ENCODE results near the gene ZMYM2. TPM values are rescaled to one million over a fixed set of nuclear protein-coding genes. Genes with fewer than 3 reads are reported as not detected.

Gene ZMYM2
- total RNA-seq, 1 experiment from 2014 or later, result 91.1 TPM

DNA sequence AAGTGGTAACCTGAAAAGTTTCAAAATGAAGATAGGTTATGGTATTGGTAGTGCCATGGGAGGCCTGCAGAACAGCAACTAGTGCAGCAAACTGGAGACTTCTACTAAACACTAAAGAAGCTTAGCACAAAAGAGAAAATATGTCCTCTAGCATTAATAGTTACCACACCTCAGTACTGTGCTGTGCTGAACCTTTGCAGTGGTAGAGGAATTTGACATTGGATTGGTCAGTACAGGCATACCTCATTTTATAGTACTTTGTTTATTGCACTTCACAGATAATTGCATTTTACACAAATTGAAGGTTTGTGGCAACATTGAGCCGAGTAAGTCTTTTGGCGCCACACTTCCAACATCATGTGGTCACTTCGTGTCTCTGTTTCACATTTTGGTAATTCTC lies 40.4 kb downstream of the ZMYM2 start:
- Mint-ChIP-seq H3K27me3 (ENCODE audit: insufficient read depth, unreplicated experiment) (no peaks in the 10 kb centered on the region), H3K4me1 (ENCODE audit: low read depth, unreplicated experiment) (peaks cover 21% of the 10 kb centered on the region), H3K27ac (ENCODE audit: unreplicated experiment) (no peak overlapping the region), H3K9me3 (ENCODE audit: unreplicated experiment) (no peaks in the 10 kb centered on the region), H3K4me3 (ENCODE audit: unreplicated experiment) (no peak overlapping the region), H3K36me3 (ENCODE audit: insufficient read depth, unreplicated experiment) (peaks cover 70% of the 10 kb centered on the region)
- POLR2A ChIA-PET, result no interaction called here
- CTCF ChIA-PET, result no interaction called here
- TF ChIP-seq, protein P1, sequence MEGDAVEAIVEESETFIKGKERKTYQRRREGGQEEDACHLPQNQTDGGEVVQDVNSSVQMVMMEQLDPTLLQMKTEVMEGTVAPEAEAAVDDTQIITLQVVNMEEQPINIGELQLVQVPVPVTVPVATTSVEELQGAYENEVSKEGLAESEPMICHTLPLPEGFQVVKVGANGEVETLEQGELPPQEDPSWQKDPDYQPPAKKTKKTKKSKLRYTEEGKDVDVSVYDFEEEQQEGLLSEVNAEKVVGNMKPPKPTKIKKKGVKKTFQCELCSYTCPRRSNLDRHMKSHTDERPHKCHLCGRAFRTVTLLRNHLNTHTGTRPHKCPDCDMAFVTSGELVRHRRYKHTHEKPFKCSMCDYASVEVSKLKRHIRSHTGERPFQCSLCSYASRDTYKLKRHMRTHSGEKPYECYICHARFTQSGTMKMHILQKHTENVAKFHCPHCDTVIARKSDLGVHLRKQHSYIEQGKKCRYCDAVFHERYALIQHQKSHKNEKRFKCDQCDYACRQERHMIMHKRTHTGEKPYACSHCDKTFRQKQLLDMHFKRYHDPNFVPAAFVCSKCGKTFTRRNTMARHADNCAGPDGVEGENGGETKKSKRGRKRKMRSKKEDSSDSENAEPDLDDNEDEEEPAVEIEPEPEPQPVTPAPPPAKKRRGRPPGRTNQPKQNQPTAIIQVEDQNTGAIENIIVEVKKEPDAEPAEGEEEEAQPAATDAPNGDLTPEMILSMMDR (IDR thresholded peaks at IDR 0.05; ENCODE audit: insufficient read depth in 1 of 2, low read depth in 1 of 2, low read length in 1 of 2, severe bottlenecking in 1 of 2, unreplicated experiment in 1 of 2), result no peak
- Histone ChIP-seq H3K9me3 (no peaks in the 10 kb centered on the region), H3K36me3 (ENCODE audit: control insufficient read depth, insufficient read depth, low read length) (peaks cover 2% of the 10 kb centered on the region), H3K4me3 (ENCODE audit: low read depth, low read length) (no peak overlapping the region), H3K4me1 (peaks cover 20% of the 10 kb centered on the region), H3K27me3 (replicated peaks; ENCODE audit: control insufficient read depth, insufficient read depth, low read length) (no peaks in the 10 kb centered on the region)
- no TSS peak for BruUV-seq (replicated peaks)
- no peak for DNase-seq
- intact Hi-C loops (cut with micrococcal nuclease; ENCODE audit: unreplicated experiment), result no loop called here

DNA sequence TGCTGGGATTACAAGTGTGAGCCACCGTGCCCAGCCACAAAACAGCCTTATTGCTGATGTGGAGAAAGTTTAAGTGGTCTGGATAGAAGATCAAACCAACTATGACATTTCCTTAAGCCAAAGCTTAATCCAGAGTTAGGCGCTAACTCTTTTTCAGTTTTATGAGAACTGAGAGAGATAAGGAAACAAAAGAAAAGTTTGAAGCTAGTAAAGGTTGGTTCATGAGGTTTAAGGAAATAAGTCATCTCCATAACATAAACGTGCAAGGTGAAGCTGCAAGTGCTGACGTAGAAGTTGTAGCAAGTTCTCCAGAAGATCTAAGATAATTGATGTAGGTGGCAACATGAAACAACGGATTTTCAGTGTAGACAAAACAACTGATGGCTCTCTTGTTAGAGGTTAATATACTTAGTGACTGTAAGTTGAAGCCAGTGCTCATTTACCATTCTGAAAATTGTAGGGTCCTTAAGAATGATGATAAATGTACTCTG lies 41.6 kb downstream of the ZMYM2 start:
- Mint-ChIP-seq H3K4me3 (ENCODE audit: unreplicated experiment) (no peak overlapping the region), H3K4me1 (ENCODE audit: low read depth, unreplicated experiment) (peaks cover 21% of the 10 kb centered on the region), H3K9me3 (ENCODE audit: unreplicated experiment) (no peaks in the 10 kb centered on the region), H3K36me3 (ENCODE audit: insufficient read depth, unreplicated experiment) (peaks cover 77% of the 10 kb centered on the region), H3K27ac (ENCODE audit: unreplicated experiment) (no peak overlapping the region), H3K27me3 (ENCODE audit: insufficient read depth, unreplicated experiment) (no peaks in the 10 kb centered on the region)
- Histone ChIP-seq H3K36me3 (ENCODE audit: control insufficient read depth, insufficient read depth, low read length) (peaks cover 2% of the 10 kb centered on the region), H3K4me1 (peaks cover 20% of the 10 kb centered on the region), H3K9me3 (no peaks in the 10 kb centered on the region), H3K4me3 (ENCODE audit: low read depth, low read length) (no peak overlapping the region), H3K27me3 (replicated peaks; ENCODE audit: control insufficient read depth, insufficient read depth, low read length) (no peaks in the 10 kb centered on the region)
- ChIA-PET POLR2A (no interaction called here), CTCF (no interaction called here)
- DNase-seq, result no peak
- TF ChIP-seq, protein P1 (IDR thresholded peaks at IDR 0.05; ENCODE audit: insufficient read depth in 1 of 2, low read depth in 1 of 2, low read length in 1 of 2, severe bottlenecking in 1 of 2, unreplicated experiment in 1 of 2), result no peak
- intact Hi-C loops (cut with micrococcal nuclease; ENCODE audit: unreplicated experiment), result no loop called here
- BruUV-seq (replicated peaks), result no TSS peak

DNA sequence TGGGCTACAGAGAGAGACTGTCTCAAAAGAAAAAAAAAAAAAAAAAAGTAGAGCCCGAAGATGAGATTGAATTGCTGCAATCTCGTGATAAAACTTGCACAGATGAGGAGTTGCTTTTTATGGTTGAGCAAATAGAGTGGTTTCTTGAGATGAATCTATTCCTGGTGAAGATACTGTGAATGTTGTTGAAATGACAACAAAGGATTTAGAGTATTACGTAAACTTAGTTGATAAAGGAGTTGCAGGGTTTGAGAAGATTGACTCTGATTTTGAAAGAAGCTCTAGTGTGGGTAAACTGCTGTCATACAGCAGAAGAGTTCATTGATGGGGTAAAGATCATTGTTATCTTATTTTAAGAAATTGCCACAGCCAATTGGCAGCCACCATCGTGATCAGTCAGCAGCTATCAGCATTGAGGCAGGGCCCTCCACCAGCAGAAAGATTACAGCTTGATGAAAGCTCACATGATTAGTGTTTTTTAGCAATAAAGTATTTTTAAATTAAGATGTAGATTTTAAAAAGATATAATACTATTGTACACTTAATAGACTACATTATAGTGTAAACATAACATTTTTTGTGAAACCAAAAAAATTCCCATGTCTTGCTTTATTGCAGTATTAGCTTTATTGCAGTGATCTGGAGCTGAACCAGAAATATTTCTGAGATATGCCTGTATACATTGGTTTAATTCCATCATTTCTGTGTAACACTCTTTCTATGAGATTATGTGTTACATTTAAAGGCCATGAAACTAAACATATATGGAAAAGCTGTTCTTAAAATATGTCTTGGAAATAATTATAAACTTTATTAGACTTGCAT lies 43.1 kb downstream of the ZMYM2 start:
- Mint-ChIP-seq H3K27ac (ENCODE audit: unreplicated experiment) (peak overlapping the region; percentile 63), H3K4me3 (ENCODE audit: unreplicated experiment) (no peak overlapping the region), H3K36me3 (ENCODE audit: insufficient read depth, unreplicated experiment) (peaks cover 74% of the 10 kb centered on the region), H3K4me1 (ENCODE audit: low read depth, unreplicated experiment) (peaks cover 21% of the 10 kb centered on the region), H3K9me3 (ENCODE audit: unreplicated experiment) (no peaks in the 10 kb centered on the region), H3K27me3 (ENCODE audit: insufficient read depth, unreplicated experiment) (no peaks in the 10 kb centered on the region)
- H3K36me3 ChIP-seq (ENCODE audit: control insufficient read depth, insufficient read depth, low read length), result peaks cover 2% of the 10 kb centered on the region
- no TSS peak for BruUV-seq (replicated peaks)
- no peak overlapping the region for H3K4me3 ChIP-seq (ENCODE audit: low read depth, low read length)
- intact Hi-C loops (cut with micrococcal nuclease; ENCODE audit: unreplicated experiment), result no loop called here
- POLR2A ChIA-PET, result no interaction called here
- no peak for DNase-seq
- TF ChIP-seq, protein P1 (IDR thresholded peaks at IDR 0.05; ENCODE audit: insufficient read depth in 1 of 2, low read depth in 1 of 2, low read length in 1 of 2, severe bottlenecking in 1 of 2, unreplicated experiment in 1 of 2), result no peak
- no peaks in the 10 kb centered on the region for H3K27me3 ChIP-seq (replicated peaks; ENCODE audit: control insufficient read depth, insufficient read depth, low read length)
- peaks cover 20% of the 10 kb centered on the region for H3K4me1 ChIP-seq
- CTCF ChIA-PET, result interaction anchor here (0.7 to 1.2 kb wide), 2 partner anchors 122 to 138 kb away, joined by 3 to 5 read pairs; partner anchors contain the start of gene ZMYM5
- H3K9me3 ChIP-seq, result no peaks in the 10 kb centered on the region

Data from Caco-2 (cell line).